MM.1S (cell line): ENCODE results near the gene HIBADH.

Source experiments
- DNase-seq: peaks from one replicate; pipeline ENCODE4 v3.0.0-alpha.2; 2015
- H2AFZ ChIP-seq: fragments of 300-600 bp; sonication (generic); 2 replicates; pipeline ENCODE4 v1.6.0; 2016; ENCODE audit warnings: antibody characterized with exemption, low read length
- H3F3A ChIP-seq: fragments of 300-600 bp; sonication (generic); 2 replicates; pipeline ENCODE4 v1.6.1; 2016; ENCODE audit warnings: mild to moderate bottlenecking, antibody characterized with exemption, low read length, moderate library complexity, mixed read lengths; ENCODE audit not compliant: insufficient read depth
- H3K27ac ChIP-seq: fragments of 300-600 bp; sonication (generic); 2 replicates; pipeline ENCODE4 v1.5.1; 2016; ENCODE audit warnings: mild to moderate bottlenecking, low read length
- H3K27me3 ChIP-seq: fragments of 300-600 bp; sonication (generic); replicated peaks from 2 replicates; pipeline ENCODE4 v1.6.0; 2016; ENCODE audit warnings: low read length; ENCODE audit not compliant: insufficient read depth
- H3K36me3 ChIP-seq: fragments of 300-600 bp; sonication (generic); replicated peaks from 2 replicates; pipeline ENCODE4 v1.6.1; 2016; ENCODE audit warnings: mild to moderate bottlenecking, low read length, mixed read lengths; ENCODE audit not compliant: insufficient read depth
- H3K4me1 ChIP-seq: fragments of 300-600 bp; sonication (generic); 2 replicates; pipeline ENCODE4 v1.6.1; 2016; ENCODE audit warnings: low read length, mixed read lengths
- H3K4me2 ChIP-seq: fragments of 300-600 bp; sonication (generic); 2 replicates; pipeline ENCODE4 v1.6.0; 2016; ENCODE audit warnings: low read depth, low read length
- H3K4me3 ChIP-seq: fragments of 300-600 bp; sonication (generic); 2 replicates; pipeline ENCODE4 v1.5.1; 2016; ENCODE audit warnings: low read length, mixed read lengths
- H3K79me2 ChIP-seq: fragments of 300-600 bp; sonication (generic); 2 replicates; pipeline ENCODE4 v1.6.1; 2016; ENCODE audit warnings: mixed run types, low read length, mixed read lengths
- H3K9ac ChIP-seq: fragments of 300-600 bp; sonication (generic); 2 replicates; pipeline ENCODE4 v1.6.1; 2016; ENCODE audit warnings: low read length, mixed read lengths
- H3K9me2 ChIP-seq: fragments of 300-600 bp; sonication (generic); replicated peaks from 2 replicates; pipeline ENCODE4 v1.6.1; 2016; ENCODE audit warnings: mild to moderate bottlenecking, low read length, mixed read lengths; ENCODE audit not compliant: insufficient read depth
- H3K9me3 ChIP-seq: fragments of 300-600 bp; sonication (generic); replicated peaks from 2 replicates; pipeline ENCODE4 v1.6.1; 2016; ENCODE audit warnings: mild to moderate bottlenecking, low read length, mixed read lengths; ENCODE audit not compliant: insufficient read depth
- H4K20me1 ChIP-seq: fragments of 300-600 bp; sonication (generic); 2 replicates; pipeline ENCODE4 v1.6.1; 2016; ENCODE audit warnings: mild to moderate bottlenecking, low read length, moderate library complexity, mixed read lengths; ENCODE audit not compliant: insufficient read depth
- CTCF ChIP-seq: fragments of 300-600 bp; sonication (generic); IDR thresholded peaks from 2 replicates; pipeline ENCODE4 v1.5.1; 2016; ENCODE audit warnings: antibody characterized with exemption, low read length, mixed read lengths
- EZH2 ChIP-seq: fragments of 300-600 bp; sonication (generic); optimal IDR thresholded peaks from 2 replicates; pipeline ENCODE3; 2017; ENCODE audit warnings: low read depth, mild to moderate bottlenecking, antibody characterized with exemption, low read length, mixed read lengths
- EZH2phosphoT487 ChIP-seq: fragments of 300-600 bp; sonication (generic); IDR thresholded peaks from 2 replicates; pipeline ENCODE4 v1.6.1; 2018; ENCODE audit warnings: antibody characterized with exemption, low read length

HIBADH gene

GRCh38 chr7:27708485-27708884 lies 45.8 kb upstream of the HIBADH start:
- H3F3A ChIP-seq, result no peaks in the 10 kb centered on the region
- no peaks in the 10 kb centered on the region for H3K9me3 ChIP-seq
- H3K4me1 ChIP-seq, result no peaks in the 10 kb centered on the region
- H3K9ac ChIP-seq, result no peak overlapping the region
- no peak overlapping the region for H3K4me3 ChIP-seq
- H3K9me2 ChIP-seq, result no peaks in the 10 kb centered on the region
- H3K27me3 ChIP-seq, result no peaks in the 10 kb centered on the region
- H2AFZ ChIP-seq, result no peak overlapping the region
- no peak for DNase-seq
- H3K79me2 ChIP-seq, result no peaks in the 10 kb centered on the region
- no peak overlapping the region for H3K4me2 ChIP-seq
- no peak overlapping the region for H3K27ac ChIP-seq
- TF ChIP-seq EZH2 (no peak), EZH2phosphoT487 (no peak), CTCF (no peak)
- no peaks in the 10 kb centered on the region for H3K36me3 ChIP-seq
- H4K20me1 ChIP-seq, result no peaks in the 10 kb centered on the region

GRCh38 chr7:27705200-27705594 lies 42.5 kb upstream of the HIBADH start:
- no peak overlapping the region for H3K27ac ChIP-seq
- H3K79me2 ChIP-seq, result no peaks in the 10 kb centered on the region
- no peaks in the 10 kb centered on the region for H3K9me3 ChIP-seq
- no peaks in the 10 kb centered on the region for H3K4me1 ChIP-seq
- H3K9me2 ChIP-seq, result no peaks in the 10 kb centered on the region
- H3K4me2 ChIP-seq, result no peak overlapping the region
- no peak for TF ChIP-seq EZH2
- TF ChIP-seq EZH2phosphoT487, result no peak
- TF ChIP-seq CTCF, result no peak
- no peak overlapping the region for H3K9ac ChIP-seq
- H3F3A ChIP-seq, result no peaks in the 10 kb centered on the region
- DNase-seq, result no peak
- H2AFZ ChIP-seq, result no peak overlapping the region
- no peaks in the 10 kb centered on the region for H3K36me3 ChIP-seq
- no peaks in the 10 kb centered on the region for H4K20me1 ChIP-seq
- H3K27me3 ChIP-seq, result no peaks in the 10 kb centered on the region
- no peak overlapping the region for H3K4me3 ChIP-seq

- no peaks in the 10 kb centered on the region for H3K79me2 ChIP-seq
- H2AFZ ChIP-seq, result no peak overlapping the region
- no peaks in the 10 kb centered on the region for H3K36me3 ChIP-seq
- TF ChIP-seq EZH2phosphoT487 (no peak), EZH2 (no peak), CTCF (no peak)
- no peaks in the 10 kb centered on the region for H3K9me2 ChIP-seq
- H3K9ac ChIP-seq, result no peak overlapping the region
- no peaks in the 10 kb centered on the region for H3K27me3 ChIP-seq
- H3K9me3 ChIP-seq, result no peaks in the 10 kb centered on the region
- H3F3A ChIP-seq, result no peaks in the 10 kb centered on the region
- DNase-seq, result no peak
- H3K4me2 ChIP-seq, result no peak overlapping the region
- H3K4me3 ChIP-seq, result no peak overlapping the region
- H4K20me1 ChIP-seq, result no peaks in the 10 kb centered on the region
- no peaks in the 10 kb centered on the region for H3K4me1 ChIP-seq
- no peak overlapping the region for H3K27ac ChIP-seq
These were observed 41.9 kb upstream of the HIBADH start for GRCh38 chr7:27704422-27705199.
